HCT116 (cell line): ENCODE measurements around the gene SPAG5. TPM values are rescaled to one million over a fixed set of nuclear protein-coding genes. Genes with fewer than 3 reads are reported as not detected.

ENCODE experiments used
- ATAC-seq: fragments of 200-7000 bp; cut with Tn5 transposase; 2 replicates; pipeline ENCODE4 v1.9.1; 2020; ENCODE audit warnings: mild to moderate bottlenecking, moderate library complexity
- BruUV-seq: library from RNA; stranded (reverse); fragments of 400-500 nt; replicated peaks from 2 replicates; lab custom pipeline; 2021; lab: Mats Ljungman, UMichigan
- CTCF ChIA-PET: fragments of 300-600 bp; sonication (Branson Sonifier 250); formaldehyde crosslinking; loops from one replicate; lab custom pipeline; 2021; ENCODE audit warnings: antibody characterized with exemption; lab: Charles Lee
- POLR2A ChIA-PET: fragments of 300-600, 350-600 bp; sonication (Branson Sonifier 250); formaldehyde crosslinking; loops from one replicate; lab custom pipeline; 2021; ENCODE audit warnings: antibody characterized with exemption; lab: Charles Lee
- RAD21 ChIA-PET, 2 experiments: fragments of 300-600 bp; sonication (Branson Sonifier 250); formaldehyde crosslinking; loops; one replicate each; lab custom pipeline; 2023; ENCODE audit warnings: low total read pairs in 2 of 2; ENCODE audit not compliant: uncharacterized antibody in 2 of 2, unreplicated experiment in 2 of 2, low non-redundant PET in 1 of 2; lab: Charles Lee
- DNase-seq: peaks from one replicate; pipeline ENCODE4 v3.0.0-alpha.2; 2010; ENCODE audit warnings: low read depth, low spot score
- H2AFZ ChIP-seq: fragments of 200-600 bp; shearing (Covaris generic), sonication (generic); 2 replicates; pipeline ENCODE4 v1.6.1; 2017; ENCODE audit warnings: low read depth, mixed run types, mixed read lengths, antibody characterized with exemption, low read length; ENCODE audit not compliant: poor library complexity, severe bottlenecking
- H3K27ac ChIP-seq: 2 replicates; pipeline ENCODE4 v1.5.1; 2012; ENCODE audit warnings: low read depth, low read length
- H3K27me3 ChIP-seq: fragments of 200-600 bp; sonication (generic); 2 replicates; pipeline ENCODE4 v1.6.1; 2016; ENCODE audit warnings: mixed run types, low read length, mixed read lengths; ENCODE audit not compliant: insufficient read depth
- H3K36me3 ChIP-seq, 2 experiments: fragments of 200-500 bp in 1 of 2; fragments of 200-600 bp in 1 of 2; sonication (Bioruptor generic) in 1 of 2; sonication (generic) in 1 of 2; 2 replicates each; pipeline versions ENCODE4 v1.5.1 to v1.6.1; 2014 to 2016; ENCODE audit warnings: low read length in 2 of 2, inconsistent platforms in 1 of 2, mixed read lengths in 1 of 2, mixed run types in 1 of 2; ENCODE audit not compliant: insufficient read depth in 2 of 2, control insufficient read depth in 1 of 2
- H3K4me1 ChIP-seq, 2 experiments: fragments of 200-600 bp in 1 of 2; sonication (generic) in 1 of 2; 2 replicates each; pipeline versions ENCODE4 v1.5.1 to v1.6.1; 2012 to 2017; ENCODE audit warnings: low read length in 2 of 2, inconsistent platforms in 1 of 2, mild to moderate bottlenecking in 1 of 2, mixed read lengths in 1 of 2, mixed run types in 1 of 2, moderate library complexity in 1 of 2; ENCODE audit not compliant: insufficient read depth in 2 of 2, control insufficient read depth in 1 of 2
- H3K4me2 ChIP-seq: fragments of 200-600 bp; sonication (generic); 2 replicates; pipeline ENCODE4 v1.6.1; 2017; ENCODE audit warnings: mixed run types, low read length, mixed read lengths
- H3K4me3 ChIP-seq, 2 experiments: fragments of 200-600 bp in 1 of 2; sonication (generic) in 1 of 2; replicated peaks in 1 of 2; 2 replicates each; pipeline ENCODE4 v1.5.1; 2011 to 2016; ENCODE audit warnings: low read length in 2 of 2, control low read depth in 1 of 2, low read depth in 1 of 2, mild to moderate bottlenecking in 1 of 2, mixed read lengths in 1 of 2, mixed run types in 1 of 2
- H3K79me2 ChIP-seq: fragments of 200-600 bp; sonication (generic); 2 replicates; pipeline ENCODE4 v1.6.1; 2017; ENCODE audit warnings: mild to moderate bottlenecking, mixed run types, low read length, moderate library complexity, mixed read lengths; ENCODE audit not compliant: insufficient read depth
- H3K9ac ChIP-seq: fragments of 200-600 bp; sonication (generic); 2 replicates; pipeline ENCODE4 v1.6.1; 2016; ENCODE audit warnings: low read length, mixed read lengths
- H3K9me2 ChIP-seq: fragments of 200-600 bp; sonication (generic), shearing (Covaris generic); 2 replicates; pipeline ENCODE4 v1.6.1; 2017; ENCODE audit warnings: mixed run types, mild to moderate bottlenecking, moderate library complexity; ENCODE audit not compliant: insufficient read depth
- H3K9me3 ChIP-seq, 2 experiments: fragments of 200-500 bp in 1 of 2; fragments of 200-600 bp in 1 of 2; sonication (Bioruptor generic) in 1 of 2; sonication (generic) in 1 of 2; 2 replicates each; pipeline ENCODE4 v1.6.1; 2014 to 2017; ENCODE audit warnings: low read length in 2 of 2, mixed read lengths in 2 of 2, inconsistent platforms in 1 of 2, low read depth in 1 of 2, mild to moderate bottlenecking in 1 of 2, mixed run types in 1 of 2, moderate library complexity in 1 of 2; ENCODE audit not compliant: control insufficient read depth in 1 of 2, insufficient read depth in 1 of 2
- H4K20me1 ChIP-seq: fragments of 200-600 bp; sonication (generic), shearing (Covaris generic); 2 replicates; pipeline ENCODE4 v1.6.1; 2017; ENCODE audit warnings: mixed run types, mild to moderate bottlenecking, moderate library complexity; ENCODE audit not compliant: insufficient read depth
- ELF1 ChIP-seq: IDR thresholded peaks from 2 replicates; pipeline ENCODE4 v1.6.1; 2012; ENCODE audit warnings: low read depth, borderline replicate concordance
- EZH2 ChIP-seq: fragments of 200-600 bp; sonication (generic); IDR thresholded peaks from 2 replicates; pipeline ENCODE4 v1.6.1; 2017; ENCODE audit warnings: antibody characterized with exemption, mixed run types
- EZH2phosphoT487 ChIP-seq: fragments of 200-600 bp; IDR thresholded peaks from 2 replicates; pipeline ENCODE4 v1.6.1; 2018; ENCODE audit warnings: antibody characterized with exemption, borderline replicate concordance
- FOSL1 ChIP-seq: IDR thresholded peaks from 2 replicates; pipeline ENCODE4 v1.6.1; 2012; ENCODE audit warnings: low read depth
- POLR2A ChIP-seq: IDR thresholded peaks from 2 replicates; pipeline ENCODE4 v1.7.0; 2011; ENCODE audit warnings: borderline replicate concordance; ENCODE audit not compliant: insufficient read depth, insufficient read length; ENCODE audit errors: extremely low read depth
- RAD21 ChIP-seq: IDR thresholded peaks from 2 replicates; pipeline ENCODE4 v1.6.1; 2012; ENCODE audit warnings: low read depth, mild to moderate bottlenecking
- SP1 ChIP-seq: IDR thresholded peaks from 2 replicates; pipeline ENCODE4 v1.6.1; 2012; ENCODE audit warnings: low read depth
- TCF7L2 ChIP-seq: IDR thresholded peaks from 2 replicates; pipeline ENCODE4 v1.7.0; 2011; ENCODE audit warnings: borderline replicate concordance, inconsistent platforms; ENCODE audit not compliant: insufficient read depth, insufficient read length; ENCODE audit errors: extremely low read depth
- ZNF274 ChIP-seq: fragments of 200-500 bp; sonication (Bioruptor generic); IDR thresholded peaks from 2 replicates; pipeline ENCODE4 v1.6.1; 2014; ENCODE audit warnings: mild to moderate bottlenecking, low read depth, low read length, inconsistent platforms
- intact Hi-C: fragments of 100-400 bp; cut with micrococcal nuclease; formaldehyde crosslinking; loops from 2 replicates; pipeline ENCODE4 v1.10.0; 2022
- total RNA-seq: library from RNA; stranded (reverse); gene quantifications from one replicate; pipeline ENCODE4 v1.2.1, GENCODE V29; 2021; ENCODE audit not compliant: unreplicated experiment
- TF ChIP-seq, protein P1 (sequence below): IDR thresholded peaks from 2 replicates; pipeline ENCODE4 v1.6.1; 2012
- TF ChIP-seq, protein P2 (sequence below): IDR thresholded peaks from 2 replicates; pipeline ENCODE4 v1.6.1; 2011; ENCODE audit warnings: mild to moderate bottlenecking, low read length, moderate library complexity; ENCODE audit not compliant: insufficient replicate concordance; ENCODE audit errors: extremely low read depth

SPAG5 gene
- total RNA-seq, 1 experiment from 2014 or later: 94.9 TPM

DNA sequence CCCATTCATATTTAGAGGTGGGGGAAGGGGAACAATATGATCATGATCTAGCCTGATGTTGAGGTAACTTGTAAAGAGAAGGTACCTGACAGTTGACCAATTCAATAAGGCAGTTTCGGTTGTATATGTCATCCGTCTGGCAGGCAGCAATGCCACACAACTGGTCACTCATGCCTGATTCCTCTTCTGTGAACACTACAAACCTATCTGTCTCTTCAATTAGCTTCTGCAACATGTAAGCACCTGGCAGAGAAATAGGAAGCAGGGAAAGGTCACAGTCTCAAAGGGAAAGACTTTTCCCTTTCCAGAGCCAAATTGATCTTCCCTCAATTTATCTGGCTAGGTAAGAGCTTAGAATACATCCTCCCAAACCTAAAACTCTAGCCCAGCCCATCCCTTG lies 25.3 kb upstream of the SPAG5 start:
- POLR2A ChIA-PET: no interaction called here
- intact Hi-C loops: no loop called here
- no TSS peak for BruUV-seq

DNA sequence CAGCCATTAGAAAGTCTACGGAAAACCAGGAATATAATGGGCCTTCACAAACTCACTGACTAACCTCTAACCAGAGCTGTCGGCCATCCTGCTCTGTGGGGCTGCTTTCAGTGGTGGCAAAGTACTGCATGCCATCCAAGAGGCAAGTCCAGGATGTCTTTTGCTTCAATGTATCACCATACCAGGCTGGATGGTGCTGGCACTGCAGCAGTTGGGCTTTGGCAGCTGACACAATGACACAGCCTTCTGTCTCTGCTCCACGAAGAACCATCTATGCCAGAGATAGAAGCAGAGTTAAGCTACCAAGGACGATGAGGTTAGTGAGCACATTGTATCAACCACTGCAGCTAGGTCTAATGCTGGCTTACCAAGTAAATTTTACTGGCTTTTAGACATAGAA lies 24.9 kb upstream of the SPAG5 start:
- ChIA-PET RAD21 (no interaction called here), CTCF (interaction anchor here (1.4 kb wide), 1 partner anchor 11 kb away, joined by 3 read pairs; no protein-coding TSS in a partner anchor), POLR2A (no interaction called here)
- H4K20me1 ChIP-seq: no peaks in the 10 kb centered on the region
- H3K4me2 ChIP-seq: no peak overlapping the region
- H2AFZ ChIP-seq: no peak overlapping the region
- no peaks in the 10 kb centered on the region for H3K4me1 ChIP-seq
- no peak overlapping the region for H3K27ac ChIP-seq
- ATAC-seq (no peak), DNase-seq (no peak)
- peaks cover 69% of the 10 kb centered on the region in 2 experiments for H3K36me3 ChIP-seq
- H3K4me3 ChIP-seq: no peak overlapping the region
- intact Hi-C loops: no loop called here
- H3K27me3 ChIP-seq: no peaks in the 10 kb centered on the region
- no peak overlapping the region for H3K9ac ChIP-seq
- TF ChIP-seq FOSL1 (no peak), TCF7L2 (no peak), ELF1 (no peak), EZH2 (no peak), ZNF274 (no peak), RAD21 (no peak), EZH2phosphoT487 (no peak), SP1 (no peak)
- TF ChIP-seq, protein P1, sequence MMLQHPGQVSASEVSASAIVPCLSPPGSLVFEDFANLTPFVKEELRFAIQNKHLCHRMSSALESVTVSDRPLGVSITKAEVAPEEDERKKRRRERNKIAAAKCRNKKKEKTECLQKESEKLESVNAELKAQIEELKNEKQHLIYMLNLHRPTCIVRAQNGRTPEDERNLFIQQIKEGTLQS: no peak
- TF ChIP-seq, protein P2, sequence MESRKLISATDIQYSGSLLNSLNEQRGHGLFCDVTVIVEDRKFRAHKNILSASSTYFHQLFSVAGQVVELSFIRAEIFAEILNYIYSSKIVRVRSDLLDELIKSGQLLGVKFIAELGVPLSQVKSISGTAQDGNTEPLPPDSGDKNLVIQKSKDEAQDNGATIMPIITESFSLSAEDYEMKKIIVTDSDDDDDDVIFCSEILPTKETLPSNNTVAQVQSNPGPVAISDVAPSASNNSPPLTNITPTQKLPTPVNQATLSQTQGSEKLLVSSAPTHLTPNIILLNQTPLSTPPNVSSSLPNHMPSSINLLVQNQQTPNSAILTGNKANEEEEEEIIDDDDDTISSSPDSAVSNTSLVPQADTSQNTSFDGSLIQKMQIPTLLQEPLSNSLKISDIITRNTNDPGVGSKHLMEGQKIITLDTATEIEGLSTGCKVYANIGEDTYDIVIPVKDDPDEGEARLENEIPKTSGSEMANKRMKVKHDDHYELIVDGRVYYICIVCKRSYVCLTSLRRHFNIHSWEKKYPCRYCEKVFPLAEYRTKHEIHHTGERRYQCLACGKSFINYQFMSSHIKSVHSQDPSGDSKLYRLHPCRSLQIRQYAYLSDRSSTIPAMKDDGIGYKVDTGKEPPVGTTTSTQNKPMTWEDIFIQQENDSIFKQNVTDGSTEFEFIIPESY: no peak
- no peaks in the 10 kb centered on the region for H3K9me2 ChIP-seq
- no peaks in the 10 kb centered on the region for H3K9me3 ChIP-seq
- H3K79me2 ChIP-seq: no peaks in the 10 kb centered on the region
- no TSS peak for BruUV-seq

More for the DNA sequence above, 25.3 kb upstream of the SPAG5 start:
- Histone ChIP-seq H3K27ac (no peak overlapping the region), H3K4me2 (no peak overlapping the region), H3K4me1 (no peaks in the 10 kb centered on the region), H3K9me3 (no peaks in the 10 kb centered on the region), H3K79me2 (no peaks in the 10 kb centered on the region), H3K9ac (no peak overlapping the region), H3K9me2 (no peaks in the 10 kb centered on the region), H2AFZ (no peak overlapping the region), H3K27me3 (no peaks in the 10 kb centered on the region)
- ATAC-seq (no peak), DNase-seq (no peak)
- ChIA-PET RAD21 (no interaction called here), CTCF (interaction anchor here (1.4 kb wide), 1 partner anchor 11 kb away, joined by 3 read pairs; no protein-coding TSS in a partner anchor)
- TF ChIP-seq POLR2A: no peak
- TF ChIP-seq, all 23 proteins: peak for 0
- peaks cover 65% of the 10 kb centered on the region in 2 experiments for H3K36me3 ChIP-seq
- H3K4me3 ChIP-seq: no peak overlapping the region
- no peaks in the 10 kb centered on the region for H4K20me1 ChIP-seq
